Keratinocyte (primary cell): ENCODE results near the gene CSTF1.

Experiments
- EZH2 ChIP-seq: IDR thresholded peaks from one replicate; pipeline ENCODE4 v1.6.1; 2012; ENCODE audit warnings: inconsistent platforms, mild to moderate bottlenecking, low read length, moderate library complexity
- TF ChIP-seq, protein P1 (sequence below), 3 experiments: IDR thresholded peaks in 1 of 3; conservative IDR thresholded peaks in 1 of 3; optimal IDR thresholded peaks in 1 of 3; 2 replicates in 2 of 3; 3 replicates in 1 of 3; pipeline versions ENCODE3 to v1.5.1; 2011; ENCODE audit warnings: low read length in 3 of 3, mild to moderate bottlenecking in 3 of 3, moderate library complexity in 2 of 3, control low read depth in 1 of 3, inconsistent platforms in 1 of 3; ENCODE audit not compliant: insufficient read depth in 2 of 3; ENCODE audit errors: extremely low read depth in 1 of 3

DNA sequence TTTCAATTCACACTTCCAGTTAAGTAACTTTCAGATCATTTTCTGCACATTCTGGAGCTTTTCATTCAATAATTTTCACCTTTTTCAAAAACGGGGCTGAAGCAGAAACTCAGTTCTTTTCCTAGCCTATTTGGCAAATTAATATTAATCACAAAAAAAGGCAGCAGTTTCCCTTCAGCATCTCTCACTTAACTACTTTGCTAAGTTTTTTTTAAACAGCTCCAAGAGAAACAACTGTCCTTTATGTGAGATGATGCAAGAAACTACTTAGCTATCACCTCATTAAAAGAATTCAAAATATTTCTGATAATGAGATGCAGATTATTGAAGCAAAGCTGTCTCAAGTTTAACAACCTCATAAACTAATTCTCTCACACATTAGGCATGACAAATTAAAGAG lies 31.4 kb downstream of the CSTF1 start:
- TF ChIP-seq, protein P1, sequence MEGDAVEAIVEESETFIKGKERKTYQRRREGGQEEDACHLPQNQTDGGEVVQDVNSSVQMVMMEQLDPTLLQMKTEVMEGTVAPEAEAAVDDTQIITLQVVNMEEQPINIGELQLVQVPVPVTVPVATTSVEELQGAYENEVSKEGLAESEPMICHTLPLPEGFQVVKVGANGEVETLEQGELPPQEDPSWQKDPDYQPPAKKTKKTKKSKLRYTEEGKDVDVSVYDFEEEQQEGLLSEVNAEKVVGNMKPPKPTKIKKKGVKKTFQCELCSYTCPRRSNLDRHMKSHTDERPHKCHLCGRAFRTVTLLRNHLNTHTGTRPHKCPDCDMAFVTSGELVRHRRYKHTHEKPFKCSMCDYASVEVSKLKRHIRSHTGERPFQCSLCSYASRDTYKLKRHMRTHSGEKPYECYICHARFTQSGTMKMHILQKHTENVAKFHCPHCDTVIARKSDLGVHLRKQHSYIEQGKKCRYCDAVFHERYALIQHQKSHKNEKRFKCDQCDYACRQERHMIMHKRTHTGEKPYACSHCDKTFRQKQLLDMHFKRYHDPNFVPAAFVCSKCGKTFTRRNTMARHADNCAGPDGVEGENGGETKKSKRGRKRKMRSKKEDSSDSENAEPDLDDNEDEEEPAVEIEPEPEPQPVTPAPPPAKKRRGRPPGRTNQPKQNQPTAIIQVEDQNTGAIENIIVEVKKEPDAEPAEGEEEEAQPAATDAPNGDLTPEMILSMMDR (optimal IDR thresholded peaks at IDR 0.05 in 1 of 3, IDR thresholded peaks at IDR 0.05 in 1 of 3, conservative IDR thresholded peaks at IDR 0.05 in 1 of 3; ENCODE audit: extremely low read depth in 1 of 3, insufficient read depth in 2 of 3, low read length in 3 of 3), result no peak
- no peak for TF ChIP-seq EZH2
